ENCODE data around the gene BASP1. TPM values are rescaled to one million over a fixed set of nuclear protein-coding genes. Genes with fewer than 3 reads are reported as not detected.
A peak's percentile ranks its signal among the peaks of the same experiment; 100 is the strongest.
"Not testable (repeated sequence)": the region's sequence is repeated elsewhere in the genome, so short reads cannot be mapped to it uniquely, and the experiment has no call there.

BASP1 gene
- total RNA-seq, 1 donor from 2014 or later: 82.6 TPM

- no peak for DNase-seq (ENCODE audit: low read depth)
These were observed 72.5 kb downstream of the BASP1 start for GRCh38 chr5:17289681-17290539.

GRCh38 chr5:17290540-17290974 is 73.1 kb downstream of the BASP1 start:
- no peak for DNase-seq (ENCODE audit: low read depth)

GRCh38 chr5:17292434-17293015 is 75.1 kb downstream of the BASP1 start:
- DNase-seq (ENCODE audit: low read depth): no peak

GRCh38 chr5:17294639-17295311 is 77.3 kb downstream of the BASP1 start:
- DNase-seq (ENCODE audit: low read depth): no peak

- DNase-seq (ENCODE audit: low read depth): no peak
These were observed 78.2 kb downstream of the BASP1 start for GRCh38 chr5:17295671-17296070.

- DNase-seq (ENCODE audit: low read depth): no peak
These were observed 84.7 kb downstream of the BASP1 start for GRCh38 chr5:17302106-17302505.

- no peak for DNase-seq (ENCODE audit: low read depth)
These were observed 85.2 kb downstream of the BASP1 start for GRCh38 chr5:17302604-17303003.

- DNase-seq (ENCODE audit: low read depth): no peak
These were observed 86.9 kb downstream of the BASP1 start for GRCh38 chr5:17304282-17304681.

GRCh38 chr5:17305017-17305416 is 87.6 kb downstream of the BASP1 start:
- DNase-seq (ENCODE audit: low read depth): no peak

- peak; percentile 21 for DNase-seq (ENCODE audit: low read depth)
These were observed 88.7 kb downstream of the BASP1 start for GRCh38 chr5:17305964-17306725.

- no peak for DNase-seq (ENCODE audit: low read depth)
These were observed 89.3 kb downstream of the BASP1 start for GRCh38 chr5:17306726-17307091.

- not testable (repeated sequence) for DNase-seq (ENCODE audit: low read depth)
These were observed 90.0 kb downstream of the BASP1 start for GRCh38 chr5:17307440-17307839.

- no peak for DNase-seq (ENCODE audit: low read depth)
These were observed 91.1 kb downstream of the BASP1 start for GRCh38 chr5:17308326-17309065.

- DNase-seq (ENCODE audit: low read depth): no peak
These were observed 92.0 kb downstream of the BASP1 start for GRCh38 chr5:17309462-17309861.

- not testable (repeated sequence) for DNase-seq (ENCODE audit: low read depth)
These were observed 93.1 kb downstream of the BASP1 start for GRCh38 chr5:17310502-17310901.

GRCh38 chr5:17311811-17312210 is 94.4 kb downstream of the BASP1 start:
- DNase-seq (ENCODE audit: low read depth): not testable (repeated sequence)

- no peak for DNase-seq (ENCODE audit: low read depth)
These were observed 94.9 kb downstream of the BASP1 start for GRCh38 chr5:17312358-17312757.

GRCh38 chr5:17314907-17315471 is 97.6 kb downstream of the BASP1 start:
- no peak for DNase-seq (ENCODE audit: low read depth)

- DNase-seq (ENCODE audit: low read depth): no peak
These were observed 98.3 kb downstream of the BASP1 start for GRCh38 chr5:17315710-17316221.

GRCh38 chr5:17316970-17317459 is 99.6 kb downstream of the BASP1 start:
- DNase-seq (ENCODE audit: low read depth): no peak

- no peak for DNase-seq (ENCODE audit: low read depth)
These were observed 100.0 kb downstream of the BASP1 start for GRCh38 chr5:17317473-17317872.

Measured in renal cortical epithelial cell (primary cell).